GM19463 (cell line): Measurements from ENCODE around the gene SECTM1.
"Not testable (repeated sequence)": the region's sequence is repeated elsewhere in the genome, so short reads cannot be mapped to it uniquely, and the experiment has no call there.

Source experiments
- ATAC-seq: cut with Tn5 transposase; IDR thresholded peaks from one replicate; pipeline ENCODE4 v1.9.1; 2021; ENCODE audit warnings: mild to moderate bottlenecking, moderate library complexity; ENCODE audit not compliant: unreplicated experiment

Gene SECTM1

DNA sequence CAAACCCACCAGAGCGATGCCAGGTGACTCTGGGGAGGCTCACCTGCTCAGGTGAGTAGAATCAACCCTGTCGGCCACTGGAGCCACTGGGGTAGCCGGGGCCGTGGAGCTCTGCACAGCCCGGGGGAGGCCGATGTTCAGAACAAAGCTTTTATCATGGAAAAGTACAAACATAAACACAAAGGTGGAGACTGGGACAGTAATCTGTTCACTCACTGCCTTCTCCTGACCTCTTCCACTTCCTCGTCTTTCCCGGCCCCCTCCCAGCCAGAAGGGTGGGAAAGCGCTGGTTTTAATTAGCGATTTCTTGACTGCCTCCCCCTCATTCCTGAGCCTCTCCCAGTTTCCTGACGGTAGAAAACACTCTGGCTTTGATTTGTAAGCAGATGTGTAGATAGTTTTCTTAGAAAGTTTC, 15.7 kb upstream of the SECTM1 start:
- ATAC-seq = no peak

DNA sequence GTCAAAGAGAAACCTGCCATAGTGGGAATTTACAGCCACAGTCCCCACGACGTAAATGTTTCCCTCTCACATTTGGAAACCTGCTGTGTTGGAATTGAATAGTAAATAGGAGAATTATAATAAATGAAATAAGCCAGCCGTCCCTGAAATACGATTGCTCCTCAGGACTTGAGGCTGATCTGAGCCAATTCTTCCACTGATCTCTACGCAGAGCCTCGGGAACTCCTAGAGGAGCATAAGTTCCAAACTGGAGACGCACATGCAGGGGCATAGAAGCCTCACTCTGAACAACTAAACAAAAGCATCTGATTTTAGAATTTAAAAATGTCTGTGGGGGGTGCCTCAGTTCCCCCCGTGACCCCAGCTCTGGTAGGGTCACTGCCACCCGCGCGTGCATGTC, 15.3 kb upstream of the SECTM1 start:
- no peak for ATAC-seq

DNA sequence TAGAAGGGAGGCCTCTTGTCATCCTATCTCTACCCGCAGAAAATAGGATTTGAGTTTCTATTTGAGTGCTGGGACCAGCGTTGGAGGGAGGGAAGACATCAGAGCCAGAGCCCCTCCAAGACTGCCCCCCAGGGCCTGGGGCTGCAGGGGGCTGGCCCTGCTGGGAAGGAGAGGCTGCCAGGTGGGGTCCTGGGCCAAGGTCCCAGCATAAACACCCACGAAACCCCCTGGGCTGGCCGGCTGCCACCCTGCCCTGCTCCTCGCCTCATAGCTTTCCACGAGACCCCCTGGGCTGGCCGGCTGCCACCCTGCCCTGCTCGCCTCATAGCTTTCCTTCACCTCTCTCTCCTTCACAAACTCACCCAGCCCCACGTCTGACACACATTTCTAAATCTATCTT, 14.9 kb upstream of the SECTM1 start:
- no peak for ATAC-seq

DNA sequence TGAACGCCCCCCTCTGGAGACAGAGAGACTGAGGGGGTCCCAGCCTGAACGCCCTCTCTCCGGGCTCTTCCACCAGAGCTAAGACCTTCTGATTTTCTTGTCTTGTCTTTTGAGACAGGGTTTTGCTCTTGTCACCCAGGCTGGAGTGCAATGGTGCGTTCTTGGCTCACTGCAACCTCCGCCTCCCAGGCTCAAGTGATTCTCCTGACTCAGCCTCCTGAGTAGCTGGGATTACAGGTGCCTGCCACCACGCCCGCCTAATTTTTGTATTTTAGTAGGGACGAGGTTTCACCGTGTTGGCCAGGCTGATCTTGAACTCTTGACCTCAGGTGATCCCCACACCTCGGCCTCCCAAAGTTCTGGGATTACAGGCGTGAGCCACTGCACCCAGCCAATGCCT, 14.4 kb upstream of the SECTM1 start:
- not testable (repeated sequence) for ATAC-seq

DNA sequence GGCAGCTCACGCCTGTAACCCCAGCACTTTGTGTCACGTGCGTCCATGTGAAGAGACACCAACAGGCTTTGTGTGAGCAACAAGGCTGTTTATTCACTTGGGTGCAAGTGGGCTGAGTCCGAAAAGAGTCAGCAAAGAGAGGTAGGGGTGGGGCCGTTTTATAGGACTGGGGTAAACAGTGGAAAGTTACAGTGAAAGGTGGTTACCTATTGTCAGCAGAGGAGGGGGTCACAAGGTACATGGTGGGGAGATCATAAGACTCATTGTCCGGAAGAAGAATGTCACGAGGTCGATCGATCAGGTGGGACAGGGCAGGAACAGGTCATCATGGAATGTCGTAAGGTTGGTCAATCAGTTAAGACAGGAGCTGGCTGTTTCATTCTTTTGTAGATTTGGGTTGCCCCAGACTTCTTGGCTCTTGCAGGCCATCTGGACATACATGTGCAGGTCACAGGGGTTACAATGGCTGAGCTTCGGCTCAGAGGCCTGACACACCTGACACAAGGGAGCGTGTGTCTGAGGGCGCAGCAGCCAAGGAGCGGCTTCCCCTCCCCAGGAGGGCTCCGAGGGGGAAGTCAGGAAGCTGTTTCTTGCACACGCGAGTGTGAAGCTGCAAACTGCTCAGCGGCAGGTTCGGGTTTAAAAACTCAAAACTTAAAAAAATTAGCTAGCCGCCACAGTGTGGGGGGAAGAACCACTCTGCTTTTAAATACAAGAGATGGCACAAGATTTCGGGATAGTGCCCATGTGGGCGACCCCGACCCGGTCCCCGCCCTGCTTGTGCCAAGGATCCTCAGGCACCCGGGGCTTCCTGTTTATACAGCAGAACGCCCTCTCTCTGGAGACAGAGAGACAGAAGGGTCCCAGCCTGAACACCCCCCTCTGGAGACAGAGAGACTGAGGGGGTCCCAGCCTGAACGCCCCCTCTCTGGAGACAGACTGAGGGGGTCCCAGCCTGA, 13.1 kb upstream of the SECTM1 start:
- no peak for ATAC-seq

DNA sequence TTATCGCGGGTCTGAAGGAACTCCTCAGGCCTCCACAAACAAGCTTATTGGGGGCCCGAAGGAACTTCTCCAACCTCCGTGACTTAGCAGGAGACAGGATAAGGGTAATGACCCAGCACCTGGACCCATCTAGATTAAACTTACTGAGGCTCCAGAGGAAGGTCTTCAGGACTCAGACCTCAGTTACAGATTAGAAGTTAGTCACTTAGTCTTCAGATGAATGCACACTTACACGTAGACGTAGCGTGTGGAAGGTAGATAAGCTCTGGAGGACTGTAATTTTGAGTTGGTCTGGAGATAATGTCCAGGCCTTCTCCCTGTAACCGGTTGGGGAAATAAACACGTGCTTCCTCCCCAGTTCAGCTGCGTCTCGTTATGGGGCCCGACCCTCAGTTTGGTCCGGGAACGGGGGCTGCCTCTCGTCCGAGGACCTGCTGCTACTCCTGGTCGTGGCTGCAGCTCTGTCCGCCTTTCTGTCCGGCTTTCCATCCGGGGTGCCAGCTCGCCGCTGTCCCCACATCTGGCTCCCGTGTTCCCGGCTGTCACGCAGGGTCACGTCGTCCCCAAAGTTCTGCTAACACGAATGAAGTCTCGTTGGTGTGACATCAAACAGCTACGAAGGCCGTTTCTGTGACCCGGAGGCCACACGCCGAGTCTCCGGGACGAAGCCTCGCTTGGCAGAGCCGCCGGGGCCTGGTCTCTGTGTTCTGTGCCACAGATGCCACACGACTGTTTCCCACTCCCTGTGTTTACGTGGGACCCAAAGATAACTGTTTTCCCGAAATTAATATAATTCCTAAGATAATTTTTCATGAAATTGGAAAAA, 11.8 kb upstream of the SECTM1 start:
- no peak for ATAC-seq

DNA sequence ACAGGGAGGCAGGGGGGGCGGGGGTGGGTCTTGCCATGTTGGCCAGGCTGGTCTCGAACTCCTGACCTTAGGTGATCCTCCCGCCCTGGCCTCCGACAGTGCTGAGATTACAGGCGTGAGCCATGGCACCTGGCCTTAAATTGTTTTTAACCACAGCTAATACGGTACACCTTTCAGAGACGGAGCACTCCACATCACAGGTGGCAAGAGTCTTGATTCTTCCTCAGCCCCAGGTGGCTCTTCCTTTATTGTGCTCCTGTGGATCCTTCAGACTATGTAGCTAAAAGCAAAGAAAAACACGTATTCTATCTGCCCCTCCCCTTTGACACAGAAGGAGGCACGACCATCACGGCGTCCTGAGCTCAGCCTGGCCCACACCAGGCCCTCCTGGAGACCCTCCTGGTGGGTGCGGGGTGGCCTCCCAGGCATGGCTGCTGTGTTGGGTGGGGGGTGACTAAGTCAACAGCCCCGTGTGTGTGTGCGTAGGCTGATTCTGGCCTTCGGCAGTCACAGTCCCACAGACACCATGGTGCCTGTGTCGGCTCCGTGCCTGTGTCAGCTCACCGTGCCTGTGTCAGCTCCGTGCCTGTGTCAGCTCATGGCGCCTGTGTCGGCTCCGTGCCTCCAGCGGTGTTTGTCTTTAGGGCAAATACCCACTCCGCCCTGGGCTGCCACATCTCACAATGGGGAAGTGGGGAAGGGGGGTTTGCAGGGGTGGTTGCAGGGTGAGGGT, 10.8 kb upstream of the SECTM1 start:
- ATAC-seq = no peak

DNA sequence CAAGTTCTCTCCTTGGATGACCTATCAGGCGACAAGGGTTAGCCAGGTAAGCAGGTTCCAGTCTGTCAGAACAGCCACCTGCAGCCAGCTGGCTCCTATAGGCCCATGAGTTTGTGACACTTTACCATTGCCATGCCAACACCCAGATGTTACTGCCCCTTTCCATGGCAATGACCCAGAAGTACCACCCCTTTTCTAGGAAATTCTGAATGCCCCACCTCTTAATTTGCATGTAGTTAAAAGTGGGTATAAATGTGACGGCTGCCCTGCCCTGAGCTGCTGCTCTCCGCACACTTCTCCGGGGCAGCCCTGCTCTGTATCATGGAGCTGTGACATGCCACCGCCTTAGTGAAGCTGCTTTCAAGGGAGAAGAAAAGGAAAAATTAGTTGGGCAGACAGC, 10.0 kb upstream of the SECTM1 start:
- no peak for ATAC-seq

DNA sequence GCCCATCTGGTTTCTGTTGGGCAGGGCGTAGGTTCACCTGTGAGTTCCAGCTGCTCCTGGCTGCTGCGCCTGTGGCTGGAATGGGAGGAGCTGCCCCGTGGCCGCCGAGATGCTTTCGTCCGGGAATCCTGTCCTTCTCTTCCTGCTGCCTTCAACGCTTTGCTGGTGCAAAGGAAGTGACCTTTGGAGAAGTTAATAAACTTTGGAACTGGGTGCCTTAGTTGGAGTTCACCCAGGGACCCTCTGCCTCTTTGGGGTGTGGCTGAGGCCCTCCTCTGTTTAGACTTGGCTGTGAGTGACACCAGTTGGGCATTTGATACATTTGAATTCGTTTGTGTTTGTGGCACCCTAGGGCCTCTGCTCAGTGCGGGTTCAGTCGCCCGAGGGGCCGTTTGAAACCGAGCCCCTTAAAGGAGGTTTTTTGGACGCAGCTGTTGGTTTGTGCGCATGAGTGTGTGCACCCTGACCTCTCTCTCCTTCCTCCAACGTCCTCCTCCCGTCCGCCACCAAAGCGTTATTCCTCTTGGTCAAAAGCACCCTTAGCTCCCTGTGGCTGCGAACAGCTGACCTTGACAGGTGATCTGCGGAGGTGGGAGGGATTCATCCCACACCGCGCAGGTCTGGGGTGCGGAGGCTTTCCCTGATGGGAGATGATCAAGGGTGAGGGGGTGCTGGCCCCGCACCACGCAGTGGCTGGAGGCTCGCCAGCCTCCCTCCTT, 9.0 kb upstream of the SECTM1 start:
- ATAC-seq = no peak

DNA sequence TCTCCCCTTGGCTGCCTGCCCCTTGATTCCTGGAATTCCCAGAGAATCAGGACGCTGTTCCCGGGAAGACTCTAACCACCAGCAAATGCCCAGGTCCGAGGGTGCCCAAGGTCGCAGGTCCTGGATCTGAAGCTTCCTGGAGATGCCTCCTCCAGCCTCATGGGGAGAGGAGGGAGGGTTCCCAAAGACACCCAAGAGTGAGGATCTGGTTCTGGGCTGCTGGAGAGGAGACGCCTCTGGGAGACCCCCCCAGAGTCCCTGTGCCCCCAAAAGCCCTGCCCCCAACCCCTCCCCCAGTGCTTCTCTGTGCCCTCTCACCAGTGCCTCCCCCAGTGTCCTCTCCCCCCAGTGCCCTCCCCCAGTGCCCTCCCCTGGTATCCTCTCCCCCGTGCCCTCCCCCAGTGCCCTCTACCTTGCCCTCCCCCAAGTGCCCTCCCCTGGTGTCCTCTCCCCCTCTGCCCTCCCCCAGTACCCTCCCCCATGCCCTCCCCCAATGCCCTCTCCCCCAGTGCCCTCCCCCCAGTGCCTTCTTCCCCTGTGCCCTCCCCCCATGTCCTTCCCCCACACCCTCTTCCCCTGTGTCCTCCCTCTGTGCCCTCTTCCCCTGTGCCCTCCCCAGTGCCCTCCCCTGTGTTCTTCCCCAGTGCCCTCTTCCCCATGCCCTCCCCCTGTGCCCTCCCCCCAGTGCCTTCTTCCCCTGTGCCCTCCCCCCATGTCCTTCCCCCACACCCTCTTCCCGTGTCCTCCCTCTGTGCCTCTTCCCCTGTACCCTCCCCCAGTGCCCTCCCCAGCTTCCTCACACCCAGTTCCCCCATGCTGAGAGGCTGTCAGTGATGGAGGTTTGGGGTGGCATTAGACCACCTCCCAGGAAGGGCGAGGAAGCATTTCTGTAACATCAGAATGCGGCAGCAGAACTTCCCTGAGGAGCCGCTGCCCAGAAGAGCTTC, 6.3 kb upstream of the SECTM1 start:
- ATAC-seq = no peak

DNA sequence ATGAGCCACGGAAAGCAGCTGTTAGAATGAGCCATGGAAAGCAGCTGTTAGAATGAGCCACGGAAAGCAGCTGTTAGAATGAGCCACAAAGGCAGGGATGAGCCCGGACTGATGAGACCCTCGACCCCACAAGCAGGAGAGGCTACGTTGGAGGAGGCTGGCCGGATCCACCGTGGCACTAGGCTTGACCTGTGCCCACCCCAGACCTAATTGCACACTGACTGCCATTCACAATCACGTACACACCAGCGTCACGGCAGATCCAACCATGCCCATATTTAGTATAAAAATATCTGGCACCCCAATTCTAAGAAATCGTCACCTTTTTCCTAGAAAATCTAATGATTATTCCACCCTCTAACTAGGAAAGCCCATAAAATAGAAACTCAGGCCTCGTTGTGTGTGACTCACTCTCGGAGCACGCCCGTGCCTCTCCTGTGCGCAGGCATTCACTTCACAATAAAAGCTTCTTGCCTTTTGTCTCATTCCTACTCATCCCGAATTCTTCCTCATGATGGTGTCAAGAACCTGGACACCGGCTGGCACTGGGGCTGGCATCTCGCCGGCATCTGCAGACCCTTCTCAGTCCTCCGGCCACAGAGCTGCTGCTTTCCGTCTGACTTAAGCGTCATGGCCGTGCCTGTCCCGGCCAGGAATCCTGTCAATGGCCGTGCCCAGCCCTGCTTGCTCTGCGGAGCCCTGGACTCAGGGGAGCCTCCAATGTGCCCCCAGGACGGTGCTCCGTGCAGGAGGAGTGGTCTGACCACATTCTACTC, 5.5 kb upstream of the SECTM1 start:
- ATAC-seq = no peak

DNA sequence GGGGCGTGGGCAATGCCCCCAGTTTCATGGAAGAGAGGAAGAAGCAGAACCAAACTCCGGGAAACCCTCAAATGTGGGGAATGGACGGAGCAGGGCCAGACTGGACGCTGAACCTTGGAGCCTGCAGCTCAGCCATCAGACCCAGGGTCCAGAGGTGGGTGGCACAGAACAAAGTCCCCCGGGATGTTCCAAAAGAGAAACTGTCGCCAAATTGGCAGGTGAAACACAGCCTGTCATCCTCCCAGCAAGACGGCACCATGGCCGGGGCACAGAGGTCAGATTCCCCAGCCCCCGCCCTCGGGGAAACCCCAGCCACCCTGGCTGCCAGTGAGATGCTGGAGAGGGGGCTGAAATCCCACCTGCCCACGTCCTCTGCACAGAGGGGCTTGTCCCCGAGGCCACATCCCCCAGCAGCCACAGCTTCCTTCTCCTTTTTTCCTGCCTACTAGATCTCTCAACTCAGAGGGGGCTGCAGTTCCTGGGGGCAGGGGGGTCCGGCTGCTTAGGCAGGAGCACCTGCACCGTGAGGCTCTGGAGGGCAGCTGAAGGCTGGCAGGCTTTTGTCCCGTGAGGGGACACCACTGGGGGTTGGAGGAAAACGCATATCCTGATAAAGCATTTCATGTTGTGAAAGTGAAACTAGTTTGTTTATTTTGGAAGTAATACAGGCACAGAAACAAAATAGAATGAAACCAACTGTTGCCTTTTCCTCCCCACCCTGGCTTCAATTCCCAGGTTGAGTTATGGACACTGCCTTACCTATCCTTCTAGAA, 1.2 kb upstream of the SECTM1 start:
- no peak for ATAC-seq

DNA sequence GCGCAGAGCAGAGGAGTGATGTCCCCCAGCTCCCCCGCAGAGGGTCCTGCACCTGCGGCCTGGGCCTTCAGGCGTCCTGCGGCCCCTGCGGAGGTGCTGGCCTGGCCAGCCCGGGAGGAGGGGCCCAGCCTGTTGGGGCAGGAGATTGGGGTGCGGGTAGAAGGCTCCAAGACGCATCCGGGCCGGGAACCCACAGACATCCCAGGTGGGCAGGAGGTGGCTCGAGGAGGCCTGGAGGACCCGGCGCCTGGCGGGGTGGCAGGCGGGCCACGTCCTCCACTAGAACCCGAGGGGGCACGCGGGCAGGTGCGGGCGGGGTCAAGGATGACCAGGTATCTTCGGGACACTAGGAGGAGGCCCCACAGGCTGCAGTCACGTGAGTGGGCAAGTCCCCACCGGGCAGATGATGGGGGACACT, 647 bp upstream of the SECTM1 start:
- no peak for ATAC-seq

DNA sequence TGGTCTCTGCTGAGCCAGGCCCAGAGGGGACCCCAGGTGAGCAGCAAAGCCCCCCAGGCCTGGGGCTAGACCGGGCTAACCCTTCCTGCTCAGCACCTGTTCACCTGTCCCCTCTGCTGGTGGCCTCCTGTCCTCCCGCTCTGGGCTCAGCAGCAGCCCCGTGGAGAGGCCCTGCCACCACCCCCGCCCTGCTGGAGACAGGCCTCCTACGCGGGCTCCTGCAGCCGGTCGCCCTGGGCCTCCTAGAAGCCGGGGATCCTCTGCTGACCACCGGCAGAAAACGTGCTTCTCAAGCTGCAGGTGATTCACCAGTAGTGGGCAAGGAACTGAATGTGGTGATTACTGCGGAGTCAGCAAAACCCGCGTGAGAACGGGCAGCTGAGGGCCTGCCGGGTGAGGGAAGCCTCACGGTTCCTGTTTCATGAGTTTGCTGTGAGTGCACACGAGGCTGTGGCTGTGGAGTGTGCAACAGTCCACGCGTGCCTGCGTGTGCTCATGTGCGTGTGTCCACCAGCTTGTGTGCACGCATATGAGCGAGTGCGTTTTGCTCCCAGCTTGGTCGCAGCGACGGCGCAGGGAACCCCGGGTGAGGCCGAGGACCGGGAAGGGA, 792 bp downstream of the SECTM1 start:
- ATAC-seq = no peak

DNA sequence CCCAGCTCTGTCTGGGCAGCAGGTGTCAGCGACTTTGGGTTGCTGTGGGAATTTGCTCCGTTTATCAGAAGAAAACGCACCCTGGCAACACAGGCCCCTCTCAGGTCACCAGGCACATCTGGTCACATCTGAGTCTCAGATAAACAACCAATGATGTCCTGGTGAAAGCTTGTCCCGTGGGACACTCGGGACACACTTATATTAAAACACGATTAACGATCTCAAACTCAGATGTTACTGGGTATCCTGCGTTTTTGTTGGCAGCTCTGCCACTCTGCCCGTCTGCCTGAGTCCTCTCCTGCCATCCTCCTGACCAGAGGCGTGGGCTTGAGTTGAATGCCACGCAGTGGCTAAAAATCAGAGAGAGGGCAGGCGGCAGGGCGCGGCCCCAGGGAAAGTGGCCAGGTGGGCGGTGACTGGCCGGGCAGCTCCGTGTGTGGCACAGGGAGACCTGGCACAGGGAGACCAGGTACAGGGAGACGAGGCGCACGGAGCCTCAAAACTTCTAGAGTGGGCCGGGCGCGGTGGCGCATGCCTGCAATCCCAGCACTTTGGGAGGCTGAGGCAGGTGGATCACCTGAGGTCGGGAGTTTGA, 2.1 kb downstream of the SECTM1 start:
- no peak for ATAC-seq

DNA sequence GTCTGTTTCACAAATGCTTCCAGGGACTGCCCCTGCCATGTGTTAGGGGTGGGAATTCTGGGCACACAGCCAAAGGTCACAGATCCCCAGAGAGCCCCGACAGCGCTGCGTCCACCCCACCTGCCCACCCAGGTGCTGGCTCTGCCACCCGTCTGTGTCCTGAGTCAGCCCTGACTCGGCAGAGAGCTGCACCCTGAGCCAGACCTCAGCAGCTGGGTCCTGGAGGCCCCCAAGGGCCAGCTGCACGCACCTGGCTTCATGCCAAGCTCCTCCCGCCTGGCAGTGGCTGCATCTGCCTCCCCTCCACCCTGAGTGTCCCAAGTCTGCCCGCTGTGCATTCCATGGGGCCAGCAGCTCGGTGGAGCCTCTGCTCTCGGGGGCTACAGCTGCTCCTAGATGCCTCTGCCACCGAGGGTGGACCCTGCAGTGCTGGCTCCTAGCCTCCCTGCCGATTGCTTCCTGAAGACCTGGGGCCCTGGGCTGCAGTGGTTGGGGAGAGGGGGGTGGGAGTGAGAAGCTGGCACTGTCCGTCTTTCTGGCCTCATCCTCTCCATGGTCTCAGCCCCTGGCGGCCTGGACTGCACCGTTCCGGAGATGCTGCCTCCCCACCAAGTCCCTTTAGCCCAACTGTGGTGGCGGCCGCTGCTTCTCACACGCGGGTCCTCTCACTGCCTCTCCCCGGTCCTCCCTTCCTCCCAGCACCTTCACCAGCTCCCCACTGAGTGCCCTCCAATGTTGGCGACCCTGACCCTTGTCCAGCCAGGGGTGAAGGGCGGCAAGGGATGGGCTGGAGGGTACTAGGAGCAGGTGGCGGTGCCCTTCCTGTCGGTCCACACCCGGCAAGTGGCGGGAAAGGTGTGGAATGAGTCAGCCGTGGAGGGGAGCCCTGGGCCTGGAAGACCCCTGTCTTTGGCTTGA, 3.0 kb downstream of the SECTM1 start:
- no peak for ATAC-seq
